DOHH2 (cell line): ENCODE data around the gene CMIP.

ENCODE experiments used
- EZH2phosphoT487 ChIP-seq: fragments of 200-600 bp; sonication (generic); IDR thresholded peaks from 2 replicates; pipeline ENCODE4 v1.6.1; 2017; ENCODE audit warnings: borderline replicate concordance, mild to moderate bottlenecking, antibody characterized with exemption, low read length, moderate library complexity, mixed read lengths
- TF ChIP-seq, protein P1 (sequence below): fragments of 200-600 bp; sonication (generic); IDR thresholded peaks from one replicate; pipeline ENCODE4 v1.5.1; 2014; ENCODE audit warnings: antibody characterized with exemption, mild to moderate bottlenecking, low read depth, low read length; ENCODE audit not compliant: poor library complexity, severe bottlenecking

DNA sequence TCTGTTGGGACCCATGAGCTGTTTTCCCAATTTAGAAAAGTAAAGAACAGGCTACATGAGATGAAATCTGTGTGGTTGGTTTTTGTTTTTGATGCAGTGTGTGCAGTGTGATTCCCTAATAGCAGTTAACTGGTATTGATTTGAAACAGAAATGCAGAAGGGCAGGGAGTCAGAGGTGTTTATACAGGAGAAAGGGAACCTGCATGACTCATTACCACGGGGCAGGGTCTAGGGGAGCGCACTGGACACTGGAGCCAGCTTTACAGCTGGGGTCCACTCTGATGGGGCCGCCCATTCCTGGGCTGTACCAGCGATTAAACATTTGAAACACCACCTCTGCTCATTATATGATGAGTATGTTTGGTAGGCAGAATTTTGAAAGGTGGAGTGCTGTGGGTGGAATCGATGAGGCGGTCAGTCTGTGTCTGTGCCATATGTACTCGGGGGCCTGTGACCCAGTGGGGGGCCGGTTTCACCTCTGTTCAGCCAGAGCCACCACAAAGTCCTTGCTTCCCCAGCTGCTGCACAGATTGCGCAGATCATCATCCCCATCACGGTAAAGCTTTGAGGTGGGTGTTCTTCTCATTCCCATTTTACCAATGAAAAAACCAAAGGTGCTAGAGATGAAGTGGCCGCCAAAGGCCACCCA is 142.5 kb downstream of the CMIP start:
- TF ChIP-seq, protein P1, sequence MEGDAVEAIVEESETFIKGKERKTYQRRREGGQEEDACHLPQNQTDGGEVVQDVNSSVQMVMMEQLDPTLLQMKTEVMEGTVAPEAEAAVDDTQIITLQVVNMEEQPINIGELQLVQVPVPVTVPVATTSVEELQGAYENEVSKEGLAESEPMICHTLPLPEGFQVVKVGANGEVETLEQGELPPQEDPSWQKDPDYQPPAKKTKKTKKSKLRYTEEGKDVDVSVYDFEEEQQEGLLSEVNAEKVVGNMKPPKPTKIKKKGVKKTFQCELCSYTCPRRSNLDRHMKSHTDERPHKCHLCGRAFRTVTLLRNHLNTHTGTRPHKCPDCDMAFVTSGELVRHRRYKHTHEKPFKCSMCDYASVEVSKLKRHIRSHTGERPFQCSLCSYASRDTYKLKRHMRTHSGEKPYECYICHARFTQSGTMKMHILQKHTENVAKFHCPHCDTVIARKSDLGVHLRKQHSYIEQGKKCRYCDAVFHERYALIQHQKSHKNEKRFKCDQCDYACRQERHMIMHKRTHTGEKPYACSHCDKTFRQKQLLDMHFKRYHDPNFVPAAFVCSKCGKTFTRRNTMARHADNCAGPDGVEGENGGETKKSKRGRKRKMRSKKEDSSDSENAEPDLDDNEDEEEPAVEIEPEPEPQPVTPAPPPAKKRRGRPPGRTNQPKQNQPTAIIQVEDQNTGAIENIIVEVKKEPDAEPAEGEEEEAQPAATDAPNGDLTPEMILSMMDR, result no peak
- TF ChIP-seq EZH2phosphoT487, result no peak
